ENCODE data around the gene DYNC1I2.

DNA sequence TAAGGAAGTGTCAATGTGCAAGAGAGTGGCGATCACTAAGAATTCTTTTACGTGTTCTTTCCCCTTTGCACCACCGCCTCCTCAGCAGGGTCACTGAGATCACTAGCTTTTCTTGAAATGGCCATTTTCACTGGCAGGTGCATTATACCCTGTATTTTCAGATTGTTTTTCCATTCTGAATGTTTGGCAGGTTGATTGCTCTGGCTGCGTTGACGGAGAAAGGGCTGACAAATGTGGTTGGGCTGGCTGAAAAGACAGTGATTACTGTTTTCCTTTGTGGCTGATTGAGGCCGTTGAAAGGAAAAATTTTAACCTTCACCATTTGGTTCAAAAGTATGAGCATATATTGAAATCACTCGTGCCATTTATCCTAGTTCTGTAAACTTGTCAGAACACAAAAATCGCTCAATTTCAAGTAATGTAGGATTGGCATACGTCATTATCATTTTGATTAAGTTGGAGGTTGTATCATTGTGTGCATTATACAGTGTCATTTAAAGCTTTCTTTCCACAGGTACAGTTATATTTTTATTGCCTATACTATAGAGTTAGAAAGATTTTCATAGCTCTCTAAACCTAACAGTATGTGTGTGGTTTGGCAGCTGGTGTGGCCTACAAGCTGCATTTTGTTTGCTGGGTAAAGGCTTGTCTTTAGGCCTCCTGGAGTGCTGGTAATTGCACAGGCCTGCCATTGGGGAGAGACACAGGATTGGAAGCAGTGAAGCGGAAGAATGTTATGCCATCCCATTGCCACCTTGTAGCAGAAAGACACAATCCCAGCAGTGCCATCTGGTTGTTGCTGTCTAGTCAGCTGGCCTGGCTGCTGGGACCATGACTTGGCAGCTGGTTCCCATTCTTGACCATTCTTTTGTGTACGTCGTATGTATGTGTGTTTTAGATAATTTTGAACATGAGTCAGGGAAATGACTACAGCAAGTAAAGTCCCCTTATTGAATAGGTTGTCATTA is 36.7 kb downstream of the DYNC1I2 start:
- TF ChIP-seq, protein P1, sequence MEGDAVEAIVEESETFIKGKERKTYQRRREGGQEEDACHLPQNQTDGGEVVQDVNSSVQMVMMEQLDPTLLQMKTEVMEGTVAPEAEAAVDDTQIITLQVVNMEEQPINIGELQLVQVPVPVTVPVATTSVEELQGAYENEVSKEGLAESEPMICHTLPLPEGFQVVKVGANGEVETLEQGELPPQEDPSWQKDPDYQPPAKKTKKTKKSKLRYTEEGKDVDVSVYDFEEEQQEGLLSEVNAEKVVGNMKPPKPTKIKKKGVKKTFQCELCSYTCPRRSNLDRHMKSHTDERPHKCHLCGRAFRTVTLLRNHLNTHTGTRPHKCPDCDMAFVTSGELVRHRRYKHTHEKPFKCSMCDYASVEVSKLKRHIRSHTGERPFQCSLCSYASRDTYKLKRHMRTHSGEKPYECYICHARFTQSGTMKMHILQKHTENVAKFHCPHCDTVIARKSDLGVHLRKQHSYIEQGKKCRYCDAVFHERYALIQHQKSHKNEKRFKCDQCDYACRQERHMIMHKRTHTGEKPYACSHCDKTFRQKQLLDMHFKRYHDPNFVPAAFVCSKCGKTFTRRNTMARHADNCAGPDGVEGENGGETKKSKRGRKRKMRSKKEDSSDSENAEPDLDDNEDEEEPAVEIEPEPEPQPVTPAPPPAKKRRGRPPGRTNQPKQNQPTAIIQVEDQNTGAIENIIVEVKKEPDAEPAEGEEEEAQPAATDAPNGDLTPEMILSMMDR (IDR thresholded peaks at IDR 0.05) = no peak
- no peak for TF ChIP-seq POLR2A (IDR thresholded peaks at IDR 0.05)
